Measurements from ENCODE around the gene MAPK8IP1. TPM values are rescaled to one million over a fixed set of nuclear protein-coding genes. Genes with fewer than 3 reads are reported as not detected.
A peak's percentile ranks its signal among the peaks of the same experiment; 100 is the strongest.

MAPK8IP1 gene
- total and polyA plus RNA-seq, 10 donors: 0.80 to 6.0 (median 3.1) TPM

- no peaks in the 10 kb centered on the region for H3K9me3 ChIP-seq
- intact Hi-C loops (cut with DNase I; ENCODE audit: low total_unique reads): no loop called here
- H3K4me1 ChIP-seq: peaks cover 0 to 15% (median 14%) of the 10 kb centered on the region in 6 donors
- WGBS, 5 donors: 88 to 98% (median 89%) methylated on average over 4 of the region's 4 CpGs
- no peak for TF ChIP-seq POLR2A (IDR thresholded peaks at IDR 0.05)
- TF ChIP-seq POLR2AphosphoS5 (IDR thresholded peaks at IDR 0.05): no peak
- TF ChIP-seq CTCF (IDR thresholded peaks at IDR 0.05 in 8 of 11, conservative IDR thresholded peaks at IDR 0.05 in 3 of 11): no peak
- peaks cover 0 to 18% (median 0%) of the 10 kb centered on the region in 7 donors for H3K27me3 ChIP-seq (replicated peaks in 1 of 7)
- no peak overlapping the region for H3K27ac ChIP-seq
- H3K36me3 ChIP-seq: peaks cover 0 to 13% (median 5%) of the 10 kb centered on the region in 6 donors
- no peak overlapping the region for H3K4me3 ChIP-seq
- DNase-seq: no peak
These were observed 1.5 kb downstream of the MAPK8IP1 start for GRCh38 chr11:45886816-45887520.

GRCh38 chr11:45887587-45887986, 2.1 kb downstream of the MAPK8IP1 start:
- H3K27me3 ChIP-seq (replicated peaks in 1 of 7): peaks cover 0 to 18% (median 0%) of the 10 kb centered on the region in 7 donors
- peaks cover 0 to 15% (median 14%) of the 10 kb centered on the region in 6 donors for H3K4me1 ChIP-seq
- H3K27ac ChIP-seq: no peak overlapping the region
- intact Hi-C loops (cut with DNase I; ENCODE audit: low total_unique reads): no loop called here
- no peaks in the 10 kb centered on the region for H3K9me3 ChIP-seq
- 89 to 94% (median 91%) methylated on average over 7 to 10 of the region's 10 CpGs for WGBS, 5 donors
- no peak for DNase-seq
- peaks cover 0 to 7% (median under 1%) of the 10 kb centered on the region in 6 donors for H3K36me3 ChIP-seq
- no peak overlapping the region for H3K4me3 ChIP-seq
- TF ChIP-seq POLR2AphosphoS5 (IDR thresholded peaks at IDR 0.05) (peak in 1 of 3 donors; percentile 34), CTCF (IDR thresholded peaks at IDR 0.05 in 8 of 11, conservative IDR thresholded peaks at IDR 0.05 in 3 of 11) (no peak)

- Histone ChIP-seq H3K4me1 (peaks cover 0 to 15% (median 14%) of the 10 kb centered on the region in 6 donors), H3K27me3 (replicated peaks in 1 of 7) (peaks cover 0 to 25% (median 0%) of the 10 kb centered on the region in 7 donors), H3K27ac (no peak overlapping the region), H3K9me3 (no peaks in the 10 kb centered on the region), H3K4me3 (no peak overlapping the region), H3K36me3 (no peaks in the 10 kb centered on the region)
- intact Hi-C loops (cut with DNase I; ENCODE audit: low total_unique reads): no loop called here
- DNase-seq: no peak
- 79 to 91% (median 86%) methylated on average over 8 of the region's 8 CpGs for WGBS, 5 donors
- TF ChIP-seq CTCF (IDR thresholded peaks at IDR 0.05 in 8 of 11, conservative IDR thresholded peaks at IDR 0.05 in 3 of 11) (no peak), POLR2AphosphoS5 (IDR thresholded peaks at IDR 0.05) (no peak), POLR2A (IDR thresholded peaks at IDR 0.05) (no peak)
These were observed 4.1 kb downstream of the MAPK8IP1 start for GRCh38 chr11:45889555-45889954.

GRCh38 chr11:45889966-45890365, 4.5 kb downstream of the MAPK8IP1 start:
- Histone ChIP-seq H3K9me3 (no peaks in the 10 kb centered on the region), H3K4me1 (peaks cover 0 to 13% (median 11%) of the 10 kb centered on the region in 6 donors), H3K36me3 (no peaks in the 10 kb centered on the region), H3K4me3 (no peak overlapping the region), H3K27ac (no peak overlapping the region), H3K27me3 (replicated peaks in 1 of 7) (peaks cover 0 to 30% (median 0%) of the 10 kb centered on the region in 7 donors)
- DNase-seq: no peak
- 76 to 87% (median 87%) methylated on average over 9 of the region's 9 CpGs for WGBS, 5 donors
- TF ChIP-seq POLR2A (IDR thresholded peaks at IDR 0.05) (no peak), CTCF (IDR thresholded peaks at IDR 0.05 in 8 of 11, conservative IDR thresholded peaks at IDR 0.05 in 3 of 11) (no peak), POLR2AphosphoS5 (IDR thresholded peaks at IDR 0.05) (no peak)
- intact Hi-C loops (cut with DNase I; ENCODE audit: low total_unique reads): no loop called here
